ENCODE results near the gene RPL39L.

RPL39L gene

DNA sequence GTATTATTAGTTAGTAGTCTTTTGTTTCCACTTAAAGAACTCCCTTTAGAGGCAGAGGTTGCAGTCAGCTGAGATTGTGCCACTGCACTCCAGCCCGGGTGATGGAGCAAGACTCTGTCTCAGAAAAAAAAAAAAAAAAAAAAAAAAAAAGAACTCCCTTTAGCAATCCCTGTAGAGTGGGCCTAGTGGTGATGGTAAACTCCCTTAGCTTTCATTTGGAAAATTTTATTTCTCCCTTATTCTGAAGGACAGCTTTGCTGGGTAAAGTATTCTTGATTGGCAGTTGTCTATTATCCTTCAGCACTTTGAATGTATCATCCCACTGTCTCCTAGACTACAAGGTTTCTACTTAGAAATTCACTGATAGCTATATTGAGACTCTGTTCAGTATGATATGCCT lies 46.0 kb downstream of the RPL39L start:
- DNase-seq: no peak

GRCh38 chr3:187088701-187089100 lies 50.6 kb downstream of the RPL39L start:
- DNase-seq: no peak

DNA sequence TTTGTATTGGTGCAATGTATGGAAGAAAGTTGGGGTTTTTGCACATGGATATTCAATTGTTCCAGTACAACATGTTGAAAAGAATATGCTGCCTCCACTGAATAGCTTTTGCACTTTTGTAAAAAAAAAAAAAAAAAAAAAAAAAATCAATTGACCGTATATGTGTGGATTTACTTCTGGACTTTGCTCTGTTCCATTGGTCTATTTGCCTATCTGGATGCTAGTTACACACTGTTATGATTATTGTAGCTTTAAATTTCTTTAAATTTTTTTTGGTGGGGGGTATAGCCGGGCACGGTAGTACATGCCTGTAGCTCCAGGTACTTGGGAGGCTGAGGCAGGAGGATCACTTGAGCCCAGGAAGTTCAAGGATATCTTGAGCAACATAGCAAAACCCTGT lies 52.5 kb downstream of the RPL39L start:
- no peak for DNase-seq

DNA sequence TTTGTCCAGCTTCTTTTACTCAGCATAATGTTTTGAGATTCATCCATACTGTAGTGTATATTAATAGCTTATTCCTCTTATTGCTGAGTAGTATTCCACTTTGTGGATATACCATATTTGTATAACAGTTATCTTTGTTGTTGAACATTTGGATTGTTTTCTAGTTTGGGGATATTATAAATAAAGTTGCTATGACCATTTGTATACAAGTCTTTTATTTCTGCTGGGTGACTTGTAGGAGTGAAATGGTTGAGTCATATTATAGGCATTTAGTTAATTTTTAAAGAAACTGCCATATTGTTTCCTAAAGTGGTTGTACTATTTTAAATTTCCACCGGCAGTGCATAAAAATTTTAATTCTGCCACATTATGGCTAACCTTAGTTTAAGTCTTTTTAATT lies 53.4 kb downstream of the RPL39L start:
- DNase-seq: no peak

GRCh38 chr3:187085021-187085666 lies 54.2 kb downstream of the RPL39L start:
- no peak for DNase-seq

DNA sequence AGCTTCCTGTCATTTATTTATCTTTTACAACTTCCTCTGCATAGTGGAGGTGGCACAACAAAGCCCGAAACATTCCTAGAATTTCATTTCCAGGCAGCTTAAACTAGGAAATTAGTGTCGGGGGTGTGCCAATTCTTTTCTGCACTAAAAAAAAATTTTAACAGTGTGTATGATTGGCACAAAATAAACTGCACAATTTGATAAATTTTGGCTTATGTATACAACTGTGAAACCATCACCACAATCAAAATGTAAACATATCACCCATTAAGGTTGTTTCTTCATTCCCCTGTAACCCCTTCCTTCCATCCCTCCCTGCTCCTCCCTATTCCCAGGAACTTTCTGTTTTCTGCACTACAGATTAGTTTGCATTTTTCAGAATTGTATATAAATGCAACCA lies 54.7 kb downstream of the RPL39L start:
- DNase-seq: no peak

- no peak for DNase-seq
Measured at GRCh38 chr3:187084126-187084525, 55.2 kb downstream of the RPL39L start.

DNA sequence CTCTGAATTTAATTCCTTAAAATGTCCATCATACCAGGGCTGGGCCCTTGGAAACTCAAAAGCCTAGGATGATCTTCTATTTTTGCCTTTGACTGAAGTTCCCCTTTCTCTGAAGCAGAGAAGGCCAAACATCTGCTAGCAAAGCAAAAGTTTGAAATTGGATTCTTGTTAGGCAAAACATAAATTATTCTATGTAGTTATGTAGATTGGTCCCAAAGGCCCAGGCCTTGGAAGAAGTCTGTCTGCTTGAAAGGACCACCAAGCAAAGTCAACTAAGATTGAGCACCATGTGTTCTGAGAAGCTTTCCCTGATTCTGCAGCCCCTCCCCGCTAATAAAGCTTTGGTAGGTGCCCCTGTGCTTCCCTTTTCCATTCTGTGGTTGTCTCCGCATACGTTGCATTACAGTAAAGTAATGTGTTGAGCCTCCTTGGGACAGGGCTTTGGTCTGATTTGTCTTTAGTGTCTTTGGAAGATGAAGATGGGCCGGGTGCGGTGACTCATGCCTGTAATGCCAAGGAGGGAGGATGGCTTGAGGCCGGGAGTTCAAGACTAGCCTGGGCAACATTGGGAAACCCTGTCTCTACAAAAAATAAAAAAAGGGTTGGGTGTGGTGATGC lies 56.4 kb downstream of the RPL39L start:
- no peak for DNase-seq

GRCh38 chr3:187080799-187081450 lies 58.4 kb downstream of the RPL39L start:
- no peak for DNase-seq

GRCh38 chr3:187079090-187080022 lies 59.9 kb downstream of the RPL39L start:
- DNase-seq: no peak

DNA sequence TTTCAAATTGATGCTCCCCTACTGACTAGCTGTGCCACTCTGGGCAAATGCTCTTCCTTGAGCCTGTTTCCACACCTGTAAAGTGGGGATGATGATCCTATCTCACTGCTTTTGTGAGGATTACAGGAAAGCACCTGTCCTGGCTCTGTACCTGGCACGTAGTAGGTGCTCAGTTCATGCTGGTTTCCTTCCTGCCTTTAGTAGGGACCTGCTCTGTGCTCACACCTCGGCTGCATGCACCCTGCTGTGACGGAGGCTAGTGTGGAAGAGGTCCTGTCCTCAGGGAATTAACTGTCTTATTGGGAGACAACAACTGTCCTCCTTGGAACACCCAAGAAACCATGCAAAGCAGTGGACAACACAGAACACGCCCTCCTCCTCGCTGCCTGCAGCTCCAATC lies 61.8 kb downstream of the RPL39L start:
- no peak for DNase-seq

DNA sequence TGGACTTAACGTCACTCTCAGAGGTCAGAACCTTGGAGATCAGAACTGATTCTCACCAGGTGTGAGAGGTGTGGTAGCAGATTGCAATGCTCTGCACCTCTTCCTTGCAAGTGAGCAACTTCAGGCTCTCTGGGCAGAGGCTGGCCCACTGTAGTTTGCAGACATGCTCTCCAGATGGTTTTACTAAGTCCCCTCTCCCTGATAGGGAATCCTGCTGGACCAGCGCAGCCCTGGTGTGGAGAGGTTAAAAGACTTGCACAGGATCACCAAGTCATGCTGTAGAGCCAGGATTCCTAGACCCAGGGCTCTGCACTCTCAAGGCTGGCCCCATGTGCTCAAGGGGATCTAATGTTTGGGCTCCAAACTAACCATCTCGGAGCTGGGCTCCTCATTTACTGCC lies 62.2 kb downstream of the RPL39L start:
- no peak for DNase-seq

DNA sequence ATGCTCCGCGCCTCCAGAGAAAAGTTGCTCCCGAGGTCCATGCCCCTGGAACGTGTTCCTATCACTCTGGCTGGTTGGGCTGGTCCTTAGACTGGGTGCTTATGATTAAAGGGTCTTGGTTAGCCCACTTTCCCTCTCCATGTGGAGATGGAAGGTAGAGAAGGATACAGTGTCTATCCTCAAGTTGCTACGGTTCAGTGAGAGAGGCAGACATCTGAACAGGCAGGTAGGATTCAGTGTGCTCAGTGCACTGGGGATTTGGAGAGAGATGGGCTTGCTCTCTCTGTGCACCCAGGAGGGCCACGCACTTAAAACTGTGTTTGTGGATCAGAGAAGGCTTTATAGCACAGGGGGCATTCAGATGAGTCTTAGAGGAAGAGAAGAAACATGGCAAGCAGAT lies 63.0 kb downstream of the RPL39L start:
- DNase-seq: no peak

DNA sequence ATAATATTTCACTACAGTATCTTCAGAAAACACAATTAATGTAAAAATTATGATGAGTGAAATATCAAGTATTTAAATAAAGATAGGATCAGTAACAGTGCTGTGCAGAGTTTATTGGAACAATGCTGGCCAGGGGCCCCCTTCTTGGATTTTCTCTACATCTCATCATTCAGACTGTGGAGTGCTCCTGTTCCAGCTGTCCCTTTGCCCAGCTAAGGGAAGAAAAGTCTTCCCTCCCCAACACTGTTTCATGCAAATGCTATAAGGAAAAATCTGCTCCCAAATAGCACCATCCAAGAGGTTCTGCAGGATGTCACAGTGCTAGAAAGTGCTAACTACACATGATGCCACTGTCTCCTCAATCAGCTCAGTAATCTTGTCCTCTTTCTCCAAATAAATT lies 64.5 kb downstream of the RPL39L start:
- no peak for DNase-seq

DNA sequence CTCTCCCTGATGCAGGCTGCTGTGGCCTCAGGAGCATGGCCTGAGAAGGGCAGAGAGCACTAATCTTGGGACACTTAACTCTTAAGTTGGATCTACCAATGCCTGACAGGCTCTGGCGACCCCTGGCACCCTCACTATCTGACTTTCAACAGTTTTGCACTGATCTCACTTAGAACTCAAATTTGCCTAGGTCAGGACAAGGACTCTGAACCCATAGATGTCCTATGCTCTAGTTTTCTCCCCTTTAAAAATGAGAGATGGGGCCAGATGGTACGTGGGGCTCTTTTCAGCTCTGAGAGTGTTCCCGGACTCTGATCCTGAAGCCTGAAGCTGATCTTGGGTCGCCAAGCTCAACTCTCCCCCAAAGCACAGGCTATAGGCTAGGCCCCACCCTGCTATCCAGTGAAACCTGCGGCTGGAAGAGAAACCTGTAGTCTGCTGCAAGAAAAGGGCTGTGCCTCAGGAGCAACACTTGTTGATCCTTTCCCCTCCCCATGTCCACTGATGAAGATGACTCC lies 65.7 kb downstream of the RPL39L start:
- no peak for DNase-seq

GRCh38 chr3:187072511-187072910 lies 66.8 kb downstream of the RPL39L start:
- DNase-seq: no peak

DNA sequence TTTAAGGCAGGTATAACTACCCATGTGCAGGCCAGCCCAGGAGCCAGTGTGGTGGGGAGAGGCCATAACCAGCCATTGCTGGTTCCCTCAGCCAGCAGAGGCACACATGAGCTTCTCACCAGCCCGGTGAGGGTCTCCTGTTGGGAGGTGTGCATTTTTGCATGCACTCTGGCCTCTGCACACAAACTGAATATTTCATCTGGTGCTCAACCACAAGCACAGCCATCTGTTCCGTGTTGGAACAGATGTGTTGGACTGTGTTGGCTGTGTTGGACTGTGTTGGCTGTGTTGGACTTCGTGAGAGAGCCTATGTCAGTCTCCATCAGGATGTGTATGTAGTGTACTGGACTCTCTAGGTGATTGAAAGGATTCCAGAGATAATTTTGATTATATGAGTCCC lies 67.2 kb downstream of the RPL39L start:
- no peak for DNase-seq
